ENCODE data around the gene RANBP17.

Gene RANBP17

DNA sequence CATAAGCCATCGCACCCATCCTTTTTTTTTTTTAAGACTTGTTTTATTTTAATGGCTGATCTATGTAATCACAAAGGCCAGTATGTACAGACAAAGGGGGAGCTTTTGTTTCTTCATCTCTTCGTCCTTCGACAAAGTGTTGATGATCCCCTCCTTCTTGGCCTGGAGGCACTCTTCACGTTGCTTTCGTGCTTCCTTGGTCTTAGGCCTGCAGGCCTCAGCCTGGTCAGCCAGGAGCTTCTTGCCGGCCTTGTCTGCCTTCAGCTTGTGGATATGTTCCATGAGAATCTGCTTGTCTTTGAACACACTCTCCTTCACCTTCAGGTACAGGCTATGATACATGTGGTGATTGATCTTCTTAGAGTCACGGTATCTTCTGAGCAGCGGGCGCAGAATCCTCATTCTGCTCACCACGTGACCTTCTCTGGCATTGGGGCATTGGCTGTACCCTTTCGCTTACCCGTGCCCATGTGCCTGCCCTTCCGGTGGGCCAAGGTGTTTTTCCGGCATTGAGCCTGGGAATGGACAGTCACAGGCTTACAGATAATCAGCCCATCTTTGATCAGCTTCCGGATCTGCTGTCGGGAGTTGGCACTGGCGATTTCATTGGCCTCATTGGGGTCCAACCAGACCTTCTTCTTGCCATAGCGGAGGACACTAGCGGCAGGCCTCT is 483.3 kb downstream of the RANBP17 start:
- DNase-seq (ENCODE audit: low read depth in 1 of 2, low spot score in 1 of 2): no peak
- Histone ChIP-seq H3K27ac (replicated peaks) (no peak overlapping the region), H3K4me3 (replicated peaks; ENCODE audit: insufficient read depth, low read length) (no peak overlapping the region), H3K27me3 (ENCODE audit: insufficient read depth, poor library complexity, severe bottlenecking) (no peaks in the 10 kb centered on the region)
- TF ChIP-seq, protein P1, sequence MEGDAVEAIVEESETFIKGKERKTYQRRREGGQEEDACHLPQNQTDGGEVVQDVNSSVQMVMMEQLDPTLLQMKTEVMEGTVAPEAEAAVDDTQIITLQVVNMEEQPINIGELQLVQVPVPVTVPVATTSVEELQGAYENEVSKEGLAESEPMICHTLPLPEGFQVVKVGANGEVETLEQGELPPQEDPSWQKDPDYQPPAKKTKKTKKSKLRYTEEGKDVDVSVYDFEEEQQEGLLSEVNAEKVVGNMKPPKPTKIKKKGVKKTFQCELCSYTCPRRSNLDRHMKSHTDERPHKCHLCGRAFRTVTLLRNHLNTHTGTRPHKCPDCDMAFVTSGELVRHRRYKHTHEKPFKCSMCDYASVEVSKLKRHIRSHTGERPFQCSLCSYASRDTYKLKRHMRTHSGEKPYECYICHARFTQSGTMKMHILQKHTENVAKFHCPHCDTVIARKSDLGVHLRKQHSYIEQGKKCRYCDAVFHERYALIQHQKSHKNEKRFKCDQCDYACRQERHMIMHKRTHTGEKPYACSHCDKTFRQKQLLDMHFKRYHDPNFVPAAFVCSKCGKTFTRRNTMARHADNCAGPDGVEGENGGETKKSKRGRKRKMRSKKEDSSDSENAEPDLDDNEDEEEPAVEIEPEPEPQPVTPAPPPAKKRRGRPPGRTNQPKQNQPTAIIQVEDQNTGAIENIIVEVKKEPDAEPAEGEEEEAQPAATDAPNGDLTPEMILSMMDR (IDR thresholded peaks at IDR 0.05; ENCODE audit: insufficient read depth, low read length): no peak
- TF ChIP-seq POLR2AphosphoS5 (IDR thresholded peaks at IDR 0.05; ENCODE audit: low read depth) (no peak), SPI1 (IDR thresholded peaks at IDR 0.05; ENCODE audit: borderline replicate concordance, low read depth) (no peak), GABPA (IDR thresholded peaks at IDR 0.05; ENCODE audit: low read depth) (no peak)
- TF ChIP-seq, protein P2, sequence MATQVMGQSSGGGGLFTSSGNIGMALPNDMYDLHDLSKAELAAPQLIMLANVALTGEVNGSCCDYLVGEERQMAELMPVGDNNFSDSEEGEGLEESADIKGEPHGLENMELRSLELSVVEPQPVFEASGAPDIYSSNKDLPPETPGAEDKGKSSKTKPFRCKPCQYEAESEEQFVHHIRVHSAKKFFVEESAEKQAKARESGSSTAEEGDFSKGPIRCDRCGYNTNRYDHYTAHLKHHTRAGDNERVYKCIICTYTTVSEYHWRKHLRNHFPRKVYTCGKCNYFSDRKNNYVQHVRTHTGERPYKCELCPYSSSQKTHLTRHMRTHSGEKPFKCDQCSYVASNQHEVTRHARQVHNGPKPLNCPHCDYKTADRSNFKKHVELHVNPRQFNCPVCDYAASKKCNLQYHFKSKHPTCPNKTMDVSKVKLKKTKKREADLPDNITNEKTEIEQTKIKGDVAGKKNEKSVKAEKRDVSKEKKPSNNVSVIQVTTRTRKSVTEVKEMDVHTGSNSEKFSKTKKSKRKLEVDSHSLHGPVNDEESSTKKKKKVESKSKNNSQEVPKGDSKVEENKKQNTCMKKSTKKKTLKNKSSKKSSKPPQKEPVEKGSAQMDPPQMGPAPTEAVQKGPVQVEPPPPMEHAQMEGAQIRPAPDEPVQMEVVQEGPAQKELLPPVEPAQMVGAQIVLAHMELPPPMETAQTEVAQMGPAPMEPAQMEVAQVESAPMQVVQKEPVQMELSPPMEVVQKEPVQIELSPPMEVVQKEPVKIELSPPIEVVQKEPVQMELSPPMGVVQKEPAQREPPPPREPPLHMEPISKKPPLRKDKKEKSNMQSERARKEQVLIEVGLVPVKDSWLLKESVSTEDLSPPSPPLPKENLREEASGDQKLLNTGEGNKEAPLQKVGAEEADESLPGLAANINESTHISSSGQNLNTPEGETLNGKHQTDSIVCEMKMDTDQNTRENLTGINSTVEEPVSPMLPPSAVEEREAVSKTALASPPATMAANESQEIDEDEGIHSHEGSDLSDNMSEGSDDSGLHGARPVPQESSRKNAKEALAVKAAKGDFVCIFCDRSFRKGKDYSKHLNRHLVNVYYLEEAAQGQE (IDR thresholded peaks at IDR 0.05; ENCODE audit: insufficient replicate concordance, low read depth): no peak

Measured in HL-60 (cell line).